ENCODE measurements around the gene ART4. TPM values are rescaled to one million over a fixed set of nuclear protein-coding genes. Genes with fewer than 3 reads are reported as not detected.
A peak's percentile ranks its signal among the peaks of the same experiment; 100 is the strongest.

Gene ART4
- 10 to 100 TPM in 1 of 2 donors, 1 to 10 TPM in 1; 5.4 to 11.8 TPM for total RNA-seq
- long read RNA-seq, full-length matches to known transcripts, result 9 of 10 reads
- long read RNA-seq, partial matches to known transcripts, result 0 of 10 reads
- long read RNA-seq, other reads (novel, unspliced or antisense), result 1 of 10 reads

- DNase-seq (peak; percentile 80), ATAC-seq (peak; percentile 65 to 71)
- intact Hi-C loops (cut with DNase I), result loop anchor here in 1 of 2 donors (10.0 kb wide), 1 partner anchor 381 kb away; the partner anchor contains the start of gene RERG
Measured at GRCh38 chr12:14843425-14843887, at the start of gene ART4. Gene ART4 (minus strand): TSS chr12:14843526. CDS start chr12:14843113, 413 bp downstream.

- ATAC-seq (peak; percentile 72 to 89), DNase-seq (peak; percentile 47)
- intact Hi-C loops (cut with DNase I), result no loop called here
Measured at GRCh38 chr12:14892726-14893505, 49.6 kb upstream of the ART4 start.

- no peak for DNase-seq
- intact Hi-C loops (cut with DNase I), result no loop called here
- ATAC-seq, result no peak
Measured at GRCh38 chr12:14890701-14891100, 47.4 kb upstream of the ART4 start.

- no peak for ATAC-seq
- DNase-seq, result no peak
- intact Hi-C loops (cut with DNase I), result loop anchor here in 1 of 2 donors (5.0 kb wide), 2 partner anchors 39 to 66 kb away; no protein-coding TSS in a partner anchor
Measured at GRCh38 chr12:14886271-14886670, 42.9 kb upstream of the ART4 start.

- ATAC-seq, result peak; percentile 84 to 90
- DNase-seq, result peak; percentile 63
- intact Hi-C loops (cut with DNase I), result loop anchor here in 1 of 2 donors (5.0 kb wide), 2 partner anchors 38 to 67 kb away; no protein-coding TSS in a partner anchor
Measured at GRCh38 chr12:14885718-14886221, 42.4 kb upstream of the ART4 start, which contains the start of gene MGP. Gene MGP (minus strand): TSS chr12:14885854. CDS start chr12:14885791, 63 bp downstream.

GRCh38 chr12:14884458-14884878 is 41.1 kb upstream of the ART4 start:
- peak; percentile 91 for DNase-seq
- intact Hi-C loops (cut with DNase I), result no loop called here
- peak; percentile 69 to 77 for ATAC-seq

GRCh38 chr12:14883686-14884085 is 40.4 kb upstream of the ART4 start:
- ATAC-seq, result no peak
- no peak for DNase-seq
- intact Hi-C loops (cut with DNase I), result no loop called here

GRCh38 chr12:14880890-14881453 is 37.6 kb upstream of the ART4 start:
- intact Hi-C loops (cut with DNase I), result no loop called here
- no peak for DNase-seq
- no peak for ATAC-seq

- ATAC-seq (peak; percentile 21 to 34), DNase-seq (no peak)
- intact Hi-C loops (cut with DNase I), result no loop called here
Measured at GRCh38 chr12:14879222-14879933, 36.1 kb upstream of the ART4 start.

- intact Hi-C loops (cut with DNase I), result no loop called here
- DNase-seq (no peak), ATAC-seq (peak in 1 of 2 donors; percentile 58)
Measured at GRCh38 chr12:14878488-14878887, 35.2 kb upstream of the ART4 start.

- intact Hi-C loops (cut with DNase I), result no loop called here
- no peak for ATAC-seq
- DNase-seq, result no peak
Measured at GRCh38 chr12:14876833-14877232, 33.5 kb upstream of the ART4 start.

- DNase-seq (no peak), ATAC-seq (no peak)
- intact Hi-C loops (cut with DNase I), result no loop called here
Measured at GRCh38 chr12:14874882-14875281, 31.6 kb upstream of the ART4 start.

GRCh38 chr12:14873440-14874185 is 30.3 kb upstream of the ART4 start:
- intact Hi-C loops (cut with DNase I), result no loop called here
- ATAC-seq (no peak), DNase-seq (no peak)

- intact Hi-C loops (cut with DNase I), result no loop called here
Measured at GRCh38 chr12:14871886-14872285, 28.6 kb upstream of the ART4 start.

GRCh38 chr12:14871247-14871646 is 27.9 kb upstream of the ART4 start:
- DNase-seq (no peak), ATAC-seq (no peak)
- intact Hi-C loops (cut with DNase I), result no loop called here

More at GRCh38 chr12:14871886-14872285, 28.6 kb upstream of the ART4 start:
- DNase-seq (no peak), ATAC-seq (no peak)

- ATAC-seq (no peak), DNase-seq (no peak)
- intact Hi-C loops (cut with DNase I), result no loop called here
Measured at GRCh38 chr12:14868916-14869506, 25.7 kb upstream of the ART4 start.

GRCh38 chr12:14860490-14860889 is 17.2 kb upstream of the ART4 start:
- intact Hi-C loops (cut with DNase I), result no loop called here
- ATAC-seq, result no peak
- no peak for DNase-seq

GRCh38 chr12:14858513-14858912 is 15.2 kb upstream of the ART4 start:
- intact Hi-C loops (cut with DNase I), result no loop called here
- no peak for DNase-seq
- ATAC-seq, result no peak
